Endothelial cell of umbilical vein (primary cell): Measurements from ENCODE around the gene RPS6KA3. TPM values are rescaled to one million over a fixed set of nuclear protein-coding genes. Genes with fewer than 3 reads are reported as not detected.

ENCODE experiments used
- BruUV-seq: library from RNA; stranded (reverse); fragments of 400-500 nt; replicated peaks from 2 replicates; lab custom pipeline; 2021; lab: Mats Ljungman, UMichigan
- CTCF ChIA-PET: fragments of 300-600, 350-600 bp; sonication (Branson Sonifier 250); formaldehyde crosslinking; loops from one replicate; lab custom pipeline; 2021; ENCODE audit warnings: antibody characterized with exemption, inconsistent platforms; lab: Charles Lee
- POLR2A ChIA-PET: fragments of 300-600, 350-600 bp; sonication (Branson Sonifier 250); formaldehyde crosslinking; loops from one replicate; lab custom pipeline; 2021; ENCODE audit warnings: antibody characterized with exemption, inconsistent platforms; lab: Charles Lee
- DNase-seq: peaks from one replicate; pipeline ENCODE4 v3.0.0-alpha.2; 2011; ENCODE audit warnings: low read depth, low spot score
- FAIRE-seq: peaks from 2 replicates; lab custom pipeline; 2011; peaks lifted over from hg19 to GRCh38; lab: Jason Lieb, UNC
- H2AFZ ChIP-seq: 2 replicates; pipeline ENCODE4 v1.6.0; 2012; ENCODE audit warnings: low read depth, low read length, control low read depth, inconsistent platforms
- H3K27ac ChIP-seq: 2 replicates; pipeline ENCODE4 v1.5.1; 2011; ENCODE audit warnings: low read depth, mild to moderate bottlenecking, control low read depth, low read length, moderate library complexity; ENCODE audit not compliant: insufficient read depth
- H3K27me3 ChIP-seq, 2 experiments: 2 replicates each; pipeline versions ENCODE4 v1.6.0 to v1.6.1; 2011; ENCODE audit warnings: low read length in 2 of 2, mixed read lengths in 1 of 2; ENCODE audit not compliant: control insufficient read depth in 2 of 2, insufficient read depth in 2 of 2
- H3K36me3 ChIP-seq, 2 experiments: 2 replicates in 1 of 2; 3 replicates in 1 of 2; pipeline ENCODE4 v1.5.1; 2011; ENCODE audit warnings: low read length in 2 of 2, mild to moderate bottlenecking in 1 of 2, moderate library complexity in 1 of 2; ENCODE audit not compliant: control insufficient read depth in 2 of 2, insufficient read depth in 2 of 2; ENCODE audit errors: extremely low read depth in 1 of 2
- H3K4me1 ChIP-seq: 3 replicates; pipeline ENCODE4 v1.5.1; 2011; ENCODE audit warnings: mild to moderate bottlenecking, low read length; ENCODE audit not compliant: control insufficient read depth, insufficient read depth; ENCODE audit errors: extremely low read depth
- H3K4me2 ChIP-seq: 2 replicates; pipeline ENCODE4 v1.6.1; 2011; ENCODE audit warnings: low read length, control low read depth, mixed read lengths; ENCODE audit not compliant: insufficient read depth
- H3K4me3 ChIP-seq, 3 experiments: fragments of 200-600 bp in 1 of 3; sonication (generic), shearing (Covaris generic) in 1 of 3; replicated peaks in 1 of 3; 2 replicates each; pipeline ENCODE4 v1.5.1; 2011 to 2016; ENCODE audit warnings: control low read depth in 3 of 3, low read length in 3 of 3, mild to moderate bottlenecking in 2 of 3, inconsistent platforms in 1 of 3, low read depth in 1 of 3, moderate library complexity in 1 of 3; ENCODE audit not compliant: insufficient read depth in 1 of 3
- H3K79me2 ChIP-seq: 2 replicates; pipeline ENCODE4 v1.6.0; 2012; ENCODE audit warnings: low read length, inconsistent platforms; ENCODE audit not compliant: control insufficient read depth, insufficient read depth
- H3K9ac ChIP-seq: replicated peaks from 2 replicates; pipeline ENCODE3; 2011; ENCODE audit warnings: low read length, control low read depth; ENCODE audit not compliant: insufficient read depth; ENCODE audit errors: extremely low read depth
- H3K9me1 ChIP-seq: replicated peaks from 3 replicates; pipeline ENCODE4 v1.6.0; 2011; ENCODE audit warnings: mild to moderate bottlenecking, low read length; ENCODE audit not compliant: control insufficient read depth, insufficient read depth; ENCODE audit errors: extremely low read depth
- H3K9me3 ChIP-seq: replicated peaks from 2 replicates; pipeline ENCODE4 v1.5.1; 2012; ENCODE audit warnings: low read length, inconsistent platforms; ENCODE audit not compliant: control insufficient read depth, insufficient read depth
- H4K20me1 ChIP-seq: replicated peaks from 2 replicates; pipeline ENCODE3; 2011; ENCODE audit warnings: mild to moderate bottlenecking, low read length; ENCODE audit not compliant: control insufficient read depth, insufficient read depth; ENCODE audit errors: extremely low read depth
- EZH2 ChIP-seq: IDR thresholded peaks from 2 replicates; pipeline ENCODE4 v1.6.1; 2012; ENCODE audit warnings: borderline replicate concordance, low read depth, mild to moderate bottlenecking, moderate library complexity, low read length, inconsistent platforms; ENCODE audit not compliant: severe bottlenecking
- FOS ChIP-seq: IDR thresholded peaks from 2 replicates; pipeline ENCODE4 v1.6.1; 2011; ENCODE audit warnings: mild to moderate bottlenecking, low read length, moderate library complexity, borderline replicate concordance; ENCODE audit not compliant: insufficient read depth
- GATA2 ChIP-seq: IDR thresholded peaks from 2 replicates; pipeline ENCODE4 v1.7.0; 2011; ENCODE audit warnings: low read depth, mild to moderate bottlenecking, moderate library complexity, mixed read lengths, low read length; ENCODE audit not compliant: insufficient read length, insufficient read depth
- JUN ChIP-seq: IDR thresholded peaks from 2 replicates; pipeline ENCODE4 v1.6.1; 2011; ENCODE audit warnings: borderline replicate concordance, low read depth; ENCODE audit not compliant: insufficient read length, insufficient read depth
- MYC ChIP-seq: IDR thresholded peaks from one replicate; pipeline ENCODE4 v1.6.1; 2011; ENCODE audit warnings: mild to moderate bottlenecking, low read depth, low read length
- POLR2A ChIP-seq: IDR thresholded peaks from 2 replicates; pipeline ENCODE4 v1.6.1; 2012; ENCODE audit warnings: low read depth, mild to moderate bottlenecking, control low read depth, low read length
- POLR2AphosphoS5 ChIP-seq: IDR thresholded peaks from 2 replicates; pipeline ENCODE4 v1.6.1; 2012; ENCODE audit warnings: low read depth, mild to moderate bottlenecking, control low read depth, low read length, moderate library complexity; ENCODE audit not compliant: insufficient read depth
- dilution Hi-C: fragments of 300-500 bp; cut with MboI; formaldehyde crosslinking; loops from one replicate; pipeline ENCODE4 v1.15.0; 2019; ENCODE audit warnings: low sequenced_read_pairs; ENCODE audit not compliant: extremely low pct_ligation_motif_present
- intact Hi-C: fragments of 100-400 bp; cut with micrococcal nuclease; formaldehyde crosslinking; loops from one replicate; pipeline ENCODE4 v1.10.0; 2022
- polyA plus RNA-seq, 4 experiments: library from polyadenylated mRNA; depleted of rRNA in 3 of 4; stranded (reverse) in 3 of 4; unstranded in 1 of 4; fragments of >200 nt; gene quantifications; 2 replicates each; pipeline versions ENCODE4 v1.2.1 to v1.2.3, GENCODE V29; 2011 to 2012; ENCODE audit warnings: missing spikeins in 1 of 4
- total RNA-seq: library from RNA; stranded (reverse); gene quantifications from 2 replicates; pipeline ENCODE4 v1.2.3, GENCODE V29; 2021
- TF ChIP-seq, protein P1 (sequence below): IDR thresholded peaks from 2 replicates; pipeline ENCODE4 v1.6.1; 2011; ENCODE audit not compliant: insufficient read depth, insufficient read length
- TF ChIP-seq, protein P2 (sequence below), 2 donors: IDR thresholded peaks; 1 replicate in 1 of 2; 2 replicates in 1 of 2; pipeline ENCODE4 v1.5.1; 2011; ENCODE audit warnings: low read length in 2 of 2, mild to moderate bottlenecking in 2 of 2, moderate library complexity in 2 of 2, control low read depth in 1 of 2, inconsistent platforms in 1 of 2, low read depth in 1 of 2; ENCODE audit not compliant: insufficient read depth in 1 of 2; ENCODE audit errors: extremely low read depth in 1 of 2

RPS6KA3 gene
- total and polyA plus RNA-seq, 2 donors (not counting 3 experiments of a cell fraction or from before 2014, with no cell fraction given), result 24.4 to 61.6 TPM

DNA sequence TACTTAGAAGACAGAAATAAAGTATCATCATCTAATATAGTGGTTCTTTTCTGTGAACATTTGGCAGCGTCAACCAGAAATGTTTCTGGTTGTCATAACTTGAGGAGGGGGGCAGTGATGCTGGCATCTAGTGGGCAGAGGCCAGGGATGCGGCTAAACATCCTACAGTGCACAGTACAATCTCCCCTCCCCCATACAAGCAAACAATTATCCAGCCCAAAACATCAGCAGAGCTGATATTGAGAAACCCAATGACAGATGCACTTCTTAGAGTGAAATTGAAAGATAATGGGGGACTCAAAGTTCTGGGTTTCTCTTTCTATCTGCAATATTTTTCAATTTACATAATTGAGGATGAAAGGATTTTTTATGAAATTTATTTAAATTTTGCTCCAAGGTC is 123.1 kb downstream of the RPS6KA3 start:
- Histone ChIP-seq H3K27me3 (no peaks in the 10 kb centered on the region), H4K20me1 (no peaks in the 10 kb centered on the region), H3K79me2 (peaks cover 29% of the 10 kb centered on the region), H3K36me3 (peaks cover 0 to 2% of the 10 kb centered on the region in 2 experiments), H3K9ac (no peak overlapping the region), H3K4me2 (no peak overlapping the region), H3K4me3 (no peak overlapping the region), H3K9me1 (no peaks in the 10 kb centered on the region), H3K27ac (no peak overlapping the region), H2AFZ (no peak overlapping the region), H3K9me3 (no peaks in the 10 kb centered on the region), H3K4me1 (peaks cover 22% of the 10 kb centered on the region)
- dilution Hi-C loops, result no loop called here
- ChIA-PET POLR2A (no interaction called here), CTCF (no interaction called here)
- FAIRE-seq (no peak), DNase-seq (no peak)
- intact Hi-C loops, result loop anchor here (5.0 kb wide), 2 partner anchors 124 to 1384 kb away; partner anchors contain the start of gene RPS6KA3
- TF ChIP-seq, protein P1, sequence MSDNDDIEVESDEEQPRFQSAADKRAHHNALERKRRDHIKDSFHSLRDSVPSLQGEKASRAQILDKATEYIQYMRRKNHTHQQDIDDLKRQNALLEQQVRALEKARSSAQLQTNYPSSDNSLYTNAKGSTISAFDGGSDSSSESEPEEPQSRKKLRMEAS, result no peak
- TF ChIP-seq FOS (no peak), POLR2AphosphoS5 (no peak), JUN (no peak), GATA2 (no peak), EZH2 (no peak), MYC (no peak), POLR2A (no peak)
- TF ChIP-seq, protein P2, sequence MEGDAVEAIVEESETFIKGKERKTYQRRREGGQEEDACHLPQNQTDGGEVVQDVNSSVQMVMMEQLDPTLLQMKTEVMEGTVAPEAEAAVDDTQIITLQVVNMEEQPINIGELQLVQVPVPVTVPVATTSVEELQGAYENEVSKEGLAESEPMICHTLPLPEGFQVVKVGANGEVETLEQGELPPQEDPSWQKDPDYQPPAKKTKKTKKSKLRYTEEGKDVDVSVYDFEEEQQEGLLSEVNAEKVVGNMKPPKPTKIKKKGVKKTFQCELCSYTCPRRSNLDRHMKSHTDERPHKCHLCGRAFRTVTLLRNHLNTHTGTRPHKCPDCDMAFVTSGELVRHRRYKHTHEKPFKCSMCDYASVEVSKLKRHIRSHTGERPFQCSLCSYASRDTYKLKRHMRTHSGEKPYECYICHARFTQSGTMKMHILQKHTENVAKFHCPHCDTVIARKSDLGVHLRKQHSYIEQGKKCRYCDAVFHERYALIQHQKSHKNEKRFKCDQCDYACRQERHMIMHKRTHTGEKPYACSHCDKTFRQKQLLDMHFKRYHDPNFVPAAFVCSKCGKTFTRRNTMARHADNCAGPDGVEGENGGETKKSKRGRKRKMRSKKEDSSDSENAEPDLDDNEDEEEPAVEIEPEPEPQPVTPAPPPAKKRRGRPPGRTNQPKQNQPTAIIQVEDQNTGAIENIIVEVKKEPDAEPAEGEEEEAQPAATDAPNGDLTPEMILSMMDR (IDR thresholded peaks at IDR 0.05; ENCODE audit: extremely low read depth in 1 of 2, insufficient read depth in 1 of 2, low read depth in 1 of 2, low read length in 2 of 2), result no peak
- BruUV-seq, result no TSS peak
